Measurements from ENCODE around the gene CYP27C1.
A peak's percentile ranks its signal among the peaks of the same experiment; 100 is the strongest.

GRCh38 chr2:127143841-127144782 lies 76.0 kb downstream of the CYP27C1 start:
- no peak for TF ChIP-seq ELF1 (IDR thresholded peaks at IDR 0.05; ENCODE audit: borderline replicate concordance, low read depth)
- TF ChIP-seq EZH2phosphoT487 (IDR thresholded peaks at IDR 0.05; ENCODE audit: borderline replicate concordance): no peak
- TF ChIP-seq RAD21 (IDR thresholded peaks at IDR 0.05; ENCODE audit: low read depth): peak; percentile 46; the same call in 1 of the 2 replicates
- TF ChIP-seq MAX (IDR thresholded peaks at IDR 0.05): no peak
- no peak for TF ChIP-seq CEBPB (IDR thresholded peaks at IDR 0.05; ENCODE audit: low read depth)
- peak; percentile 7 to 40 (median 28); a peak in 4 of 6 replicates for TF ChIP-seq CTCF (IDR thresholded peaks at IDR 0.05 in 2 of 3, conservative IDR thresholded peaks at IDR 0.05 in 1 of 3; ENCODE audit: borderline replicate concordance in 1 of 3, insufficient read depth in 1 of 3, low read depth in 2 of 3, low read length in 2 of 3)
- TF ChIP-seq ZFX (IDR thresholded peaks at IDR 0.05): no peak
